CD4-positive, alpha-beta T cell treated with Interleukin-15 for 1 hour (primary cell): Measurements from ENCODE around the gene CSMD2.

Experiments used
- DNase-seq: peaks from one replicate; pipeline ENCODE4 v3.0.0-alpha.2; 2020

The CSMD2 gene

DNA sequence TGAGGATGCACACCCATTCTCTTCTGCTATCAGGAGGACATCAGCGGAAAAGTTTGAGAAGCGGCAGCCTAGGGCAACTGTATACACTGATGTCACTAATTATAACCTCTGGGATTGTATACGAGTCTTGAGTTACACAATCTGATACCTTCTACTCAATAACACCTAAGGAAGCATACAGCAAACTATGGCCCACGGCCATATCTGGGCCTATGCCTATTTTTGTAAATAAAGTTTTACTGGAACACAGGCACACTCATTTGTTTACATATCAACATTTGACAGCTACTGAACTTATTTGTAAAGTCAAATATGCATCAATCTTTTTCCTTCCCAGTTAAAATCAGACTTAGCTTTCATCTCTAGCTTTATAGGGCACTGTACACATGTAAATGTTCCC is 505.4 kb downstream of the CSMD2 start:
- DNase-seq: no peak

GRCh38 chr1:33657833-33658232 is 507.2 kb downstream of the CSMD2 start:
- no peak for DNase-seq

DNA sequence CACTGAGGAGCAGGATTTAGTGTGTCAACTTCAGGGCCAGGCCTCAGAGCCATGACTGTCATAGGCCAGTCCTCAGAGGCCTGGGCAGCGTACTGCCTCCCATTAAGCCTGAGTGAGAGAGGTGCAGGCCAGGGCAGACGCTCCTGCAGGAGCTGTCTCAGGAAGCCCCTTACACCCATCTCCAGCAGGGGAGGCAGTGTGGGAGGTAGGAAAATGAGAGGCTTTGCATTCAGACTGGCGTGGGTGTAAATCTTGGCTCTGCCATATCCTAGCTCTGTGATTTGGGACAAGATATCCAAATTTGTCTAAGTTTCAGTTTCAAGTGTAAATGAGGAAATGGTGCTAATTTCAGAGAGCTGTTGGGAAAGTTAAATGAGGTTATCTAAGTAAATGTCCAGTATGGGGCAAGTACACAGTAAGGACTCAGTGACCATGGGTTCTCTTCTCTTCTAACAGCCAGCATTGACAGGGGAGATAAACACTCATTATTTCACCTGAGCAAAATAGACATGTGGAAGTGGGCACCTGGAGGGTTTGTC is 508.5 kb downstream of the CSMD2 start:
- DNase-seq: no peak

DNA sequence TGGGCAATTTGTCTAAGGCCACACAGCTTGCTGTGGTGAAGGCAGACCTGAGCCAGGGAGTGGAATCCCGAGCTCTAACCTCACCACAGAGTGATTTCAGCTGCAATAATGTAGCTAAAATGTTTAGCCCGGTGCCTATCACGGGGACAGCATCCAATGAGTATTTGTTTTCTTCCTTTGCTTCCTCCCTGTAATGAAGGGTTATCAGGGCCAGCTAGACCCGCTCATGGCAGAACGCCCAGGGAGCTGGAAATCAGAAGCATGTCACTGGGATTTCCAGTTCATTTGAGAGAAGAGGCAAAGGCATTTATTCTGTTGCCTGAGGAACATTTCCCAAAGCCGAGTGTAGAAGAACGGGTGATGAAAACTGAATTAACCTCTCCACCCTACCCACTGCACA is 509.5 kb downstream of the CSMD2 start:
- DNase-seq: no peak

- DNase-seq: no peak
These were observed 510.7 kb downstream of the CSMD2 start for GRCh38 chr1:33654267-33654834.

GRCh38 chr1:33653226-33653625 is 511.8 kb downstream of the CSMD2 start:
- DNase-seq: no peak

DNA sequence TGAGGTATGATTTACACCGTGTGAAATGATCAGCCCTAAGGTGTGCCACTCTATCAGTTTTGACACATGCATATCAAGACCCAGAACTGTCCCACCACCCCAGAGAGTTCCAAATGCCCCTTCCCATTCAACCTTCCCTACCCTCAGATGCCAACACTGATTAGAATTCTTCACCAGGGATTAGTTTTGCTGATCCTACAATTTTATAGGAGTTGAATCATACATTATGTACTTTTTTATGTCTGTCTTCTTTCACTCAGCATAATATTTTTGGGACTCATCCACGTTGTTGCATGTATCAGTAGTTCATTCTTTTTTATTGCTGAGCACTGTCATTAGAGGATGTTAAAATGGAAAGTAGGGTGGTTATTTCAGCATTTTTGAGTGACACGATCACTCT is 514.3 kb downstream of the CSMD2 start:
- no peak for DNase-seq

DNA sequence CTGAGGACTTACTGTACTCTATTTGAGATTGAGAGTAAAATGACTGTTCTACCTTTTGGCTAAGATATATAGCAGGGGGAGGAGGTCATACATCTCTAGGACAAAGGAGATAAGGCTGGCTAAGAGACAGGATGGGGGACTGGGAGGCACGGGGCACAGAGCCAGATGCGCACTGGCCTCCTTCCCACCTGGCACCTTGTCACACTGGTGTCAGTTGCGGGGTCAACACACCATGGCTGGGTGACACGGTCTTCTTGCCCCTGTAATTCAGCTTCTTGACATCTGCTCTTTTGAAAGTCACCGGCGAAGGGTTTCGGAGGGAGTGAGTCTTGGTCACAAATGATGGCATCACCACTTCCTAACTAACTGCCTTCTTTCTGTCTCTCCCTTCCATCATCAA is 515.3 kb downstream of the CSMD2 start:
- no peak for DNase-seq

GRCh38 chr1:33643216-33643615 is 521.8 kb downstream of the CSMD2 start:
- no peak for DNase-seq

- no peak for DNase-seq
These were observed 523.8 kb downstream of the CSMD2 start for GRCh38 chr1:33641104-33641830.

GRCh38 chr1:33640114-33640660 is 524.8 kb downstream of the CSMD2 start:
- no peak for DNase-seq

GRCh38 chr1:33637846-33638440 is 527.1 kb downstream of the CSMD2 start:
- DNase-seq: no peak

DNA sequence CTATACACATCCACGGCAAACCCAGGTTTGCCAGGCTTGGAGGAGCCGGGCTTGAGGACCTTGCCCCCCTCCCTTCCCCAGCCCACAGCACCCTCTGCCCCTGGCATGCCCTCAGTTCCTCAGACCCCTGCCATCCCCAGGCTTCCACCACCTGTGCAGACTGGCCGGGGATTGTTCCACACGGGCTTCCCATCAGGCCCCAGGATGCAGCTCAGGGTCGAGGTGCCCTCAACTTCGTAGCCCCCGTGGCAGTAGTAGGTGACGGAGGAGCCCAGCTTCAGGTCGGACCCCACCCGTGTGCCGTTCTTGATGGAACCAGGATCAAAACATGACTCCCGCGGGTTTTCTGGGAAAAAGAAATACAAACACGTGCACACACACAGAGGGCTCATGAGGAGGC is 528.8 kb downstream of the CSMD2 start:
- DNase-seq: no peak

DNA sequence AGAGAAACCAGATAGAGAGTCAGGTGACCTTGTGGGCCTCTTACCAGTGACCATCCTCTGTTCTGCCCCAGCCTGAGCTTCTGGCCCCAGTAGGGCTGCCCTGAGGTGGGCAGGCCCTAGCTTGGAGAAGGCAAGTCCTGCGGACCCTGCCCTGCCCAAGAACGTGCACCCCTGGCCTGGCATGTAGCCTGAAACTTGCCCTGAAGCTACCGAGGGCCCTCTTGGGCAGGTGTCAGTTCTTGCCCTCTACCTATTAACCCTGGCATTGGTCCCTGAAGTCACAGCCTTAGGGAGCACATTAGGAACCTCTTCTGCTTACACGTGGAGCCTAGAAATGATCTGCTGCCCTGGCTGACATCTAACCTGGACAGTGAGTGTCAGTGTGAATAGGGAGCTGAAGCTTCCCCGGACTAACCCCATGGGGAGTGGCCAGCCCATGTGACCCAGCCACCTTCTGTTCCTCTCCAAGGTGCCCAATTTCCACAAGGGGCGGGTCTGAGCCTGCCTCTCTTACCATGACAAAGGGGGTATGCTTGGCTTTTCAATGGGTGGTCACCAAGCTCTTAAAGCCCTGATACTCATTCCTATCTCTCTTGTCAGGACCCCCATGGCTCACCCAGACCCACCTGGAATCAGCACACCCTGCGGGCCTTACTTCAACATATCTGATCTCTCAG is 529.6 kb downstream of the CSMD2 start:
- no peak for DNase-seq

GRCh38 chr1:33634806-33635205 is 530.2 kb downstream of the CSMD2 start:
- no peak for DNase-seq

DNA sequence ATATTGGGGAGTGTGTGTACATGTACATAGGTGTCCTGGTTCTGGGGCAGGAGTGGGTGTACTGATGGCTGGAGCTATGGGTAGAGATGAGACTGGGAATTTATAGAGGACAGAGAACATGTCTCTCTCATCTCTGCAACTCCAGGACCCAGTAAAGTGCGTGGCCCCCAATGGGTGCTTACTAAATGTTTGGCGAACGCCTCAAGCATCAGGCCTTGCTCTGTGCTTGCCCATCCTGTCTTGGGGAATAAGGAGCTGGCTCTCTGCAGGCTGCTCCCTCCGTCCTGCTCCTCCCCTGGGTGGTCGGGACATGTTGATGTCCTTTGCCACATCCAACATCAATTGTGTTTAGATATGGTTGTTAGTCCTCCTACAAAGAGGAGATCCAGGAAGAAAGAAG is 530.9 kb downstream of the CSMD2 start:
- DNase-seq: no peak

GRCh38 chr1:33633019-33633801 is 531.8 kb downstream of the CSMD2 start:
- peak; percentile 70 for DNase-seq

DNA sequence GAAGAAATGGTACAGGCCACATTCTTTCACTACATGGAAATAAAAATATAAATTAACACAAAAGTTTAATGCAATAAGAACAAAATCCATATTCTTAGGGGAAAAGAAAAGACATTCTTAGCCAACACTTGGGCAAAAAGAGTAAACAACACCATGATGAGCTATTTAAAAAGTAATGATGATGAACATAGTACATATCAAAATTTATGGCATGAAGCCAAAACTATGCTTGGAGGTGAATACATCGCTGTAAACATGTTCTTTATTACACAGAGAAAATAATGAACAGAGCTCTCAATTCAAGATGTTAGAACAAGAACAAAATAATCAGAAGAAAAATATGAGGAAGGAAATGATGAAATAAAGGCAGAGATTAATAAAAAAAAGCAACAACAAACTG is 534.3 kb downstream of the CSMD2 start:
- DNase-seq: no peak

DNA sequence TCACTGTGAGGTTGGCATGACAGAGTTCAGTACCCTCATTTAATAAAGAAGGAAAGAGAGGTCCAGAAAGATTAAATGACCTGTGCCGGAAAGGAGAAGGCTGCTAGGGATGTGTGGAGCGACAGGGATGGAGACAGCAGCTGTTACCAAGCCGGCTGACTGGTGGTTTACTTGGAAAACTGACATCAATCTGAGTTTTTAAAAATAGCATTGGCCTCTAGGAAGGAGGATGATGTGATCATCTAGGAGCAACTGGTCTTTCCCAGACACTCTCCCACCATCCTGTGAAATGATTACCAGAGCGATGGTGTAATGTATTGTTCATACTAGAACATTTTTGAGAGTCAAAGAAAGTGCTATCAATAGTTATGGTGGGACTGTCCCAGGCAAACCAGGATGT is 538.2 kb downstream of the CSMD2 start:
- DNase-seq: no peak

- no peak for DNase-seq
These were observed 539.8 kb downstream of the CSMD2 start for GRCh38 chr1:33624991-33625870.

DNA sequence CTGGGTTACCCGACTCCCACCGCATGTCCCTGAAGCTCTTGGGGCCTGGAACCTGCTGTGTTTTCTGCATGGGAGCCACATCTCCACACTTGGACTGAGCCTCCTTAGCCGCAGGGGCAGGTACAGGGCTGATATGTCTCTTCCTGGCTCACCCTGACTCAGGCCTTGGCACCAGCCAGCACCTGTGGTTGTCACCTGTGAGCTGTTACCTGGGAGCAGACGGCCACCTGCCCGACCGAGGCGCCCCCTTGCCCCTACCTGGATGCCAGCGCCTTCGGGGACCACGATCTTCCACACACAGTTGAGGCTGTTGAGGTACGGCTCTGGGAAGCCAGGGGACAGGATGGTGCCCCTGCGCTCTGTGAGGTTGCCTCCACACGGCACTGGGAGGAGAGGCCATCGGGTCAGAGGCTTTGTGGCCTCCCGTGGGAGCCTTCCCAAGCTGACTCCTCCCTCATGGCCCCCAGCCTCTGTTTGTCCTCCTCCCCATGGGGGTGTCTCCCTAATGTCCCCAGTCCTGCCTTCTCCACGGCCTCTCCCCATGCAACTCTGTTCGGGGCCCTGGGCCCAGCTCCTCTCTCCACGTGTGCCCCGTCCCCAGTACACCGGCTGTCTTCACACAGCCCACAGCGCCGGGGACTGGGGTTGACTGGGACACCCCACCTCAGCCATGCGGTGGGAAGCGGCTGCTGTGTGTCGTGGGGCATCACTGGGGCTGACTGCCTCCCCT is 540.6 kb downstream of the CSMD2 start:
- DNase-seq: no peak
